ENCODE data around the gene LAGE3.

Gene LAGE3, protein sequence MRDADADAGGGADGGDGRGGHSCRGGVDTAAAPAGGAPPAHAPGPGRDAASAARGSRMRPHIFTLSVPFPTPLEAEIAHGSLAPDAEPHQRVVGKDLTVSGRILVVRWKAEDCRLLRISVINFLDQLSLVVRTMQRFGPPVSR

GRCh38 chrX:154478728-154479622 is at the start of gene LAGE3:
LAGE3 (minus strand) TSS chrX:154479281; CDS start chrX:154478915, 366 bp downstream.
- DNase-seq = peak; percentile 94 to 96

DNA sequence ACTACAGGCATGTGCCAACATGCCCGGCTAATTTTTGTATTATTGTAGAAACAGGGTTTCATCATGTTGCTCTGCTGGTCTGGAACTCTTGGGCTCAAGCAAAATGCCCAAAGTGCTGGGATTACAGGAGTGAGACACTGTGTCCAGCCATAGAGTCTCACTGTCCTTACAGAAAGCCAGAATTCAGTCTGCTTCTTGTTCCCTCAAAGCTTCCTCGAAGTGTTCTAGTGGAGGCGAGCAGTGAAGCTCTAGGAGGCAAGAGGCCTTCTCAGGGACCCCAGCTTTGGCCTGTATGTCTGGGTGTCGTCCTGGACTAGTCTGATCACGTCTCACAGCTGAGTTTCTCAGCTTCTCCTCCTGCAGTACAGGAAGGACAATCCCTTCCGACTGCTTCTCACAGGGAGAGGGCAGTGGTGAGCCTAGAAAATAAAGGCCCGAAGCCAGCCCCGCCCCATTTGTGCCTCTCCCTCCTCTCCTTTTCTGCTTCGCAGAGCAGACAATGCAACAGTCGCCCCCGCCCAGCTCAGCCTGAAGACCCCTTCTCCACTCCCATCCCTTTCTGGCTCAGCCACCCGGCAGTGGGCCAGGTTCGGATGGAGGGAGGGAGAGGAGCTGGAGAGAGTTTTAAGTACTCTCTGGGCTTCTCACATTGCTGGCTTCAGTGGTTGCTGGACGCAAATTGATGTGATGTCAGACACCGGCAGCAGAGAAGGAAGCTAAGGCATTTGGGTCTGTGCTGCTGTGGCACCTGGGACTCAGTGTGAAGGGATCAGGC is 48.0 kb upstream of the LAGE3 start:
- DNase-seq = peak; percentile 65 to 72

- no peak for DNase-seq
Measured at GRCh38 chrX:154525606-154526490, 46.8 kb upstream of the LAGE3 start.

DNA sequence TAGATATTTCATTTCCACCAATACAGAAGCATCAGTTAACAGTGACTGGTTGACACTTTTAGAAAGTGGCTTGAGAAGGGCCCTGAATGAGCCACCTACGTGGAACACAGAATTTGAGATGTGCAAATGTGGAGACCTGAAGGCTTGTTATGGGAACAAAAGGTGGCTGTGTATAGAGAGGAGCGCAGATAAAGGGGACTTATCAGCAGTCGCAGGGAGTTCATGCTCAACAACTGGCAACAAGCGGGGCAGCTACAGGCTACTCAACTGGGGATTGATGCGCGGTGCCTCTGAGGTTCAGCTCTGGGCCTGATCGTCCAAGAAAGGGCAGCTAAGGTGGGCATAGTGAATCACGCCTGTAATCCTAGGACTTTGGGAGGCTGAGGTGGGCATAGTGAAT is 40.3 kb upstream of the LAGE3 start:
- no peak for DNase-seq

GRCh38 chrX:154517101-154517781 is 38.2 kb upstream of the LAGE3 start:
- DNase-seq = no peak

DNA sequence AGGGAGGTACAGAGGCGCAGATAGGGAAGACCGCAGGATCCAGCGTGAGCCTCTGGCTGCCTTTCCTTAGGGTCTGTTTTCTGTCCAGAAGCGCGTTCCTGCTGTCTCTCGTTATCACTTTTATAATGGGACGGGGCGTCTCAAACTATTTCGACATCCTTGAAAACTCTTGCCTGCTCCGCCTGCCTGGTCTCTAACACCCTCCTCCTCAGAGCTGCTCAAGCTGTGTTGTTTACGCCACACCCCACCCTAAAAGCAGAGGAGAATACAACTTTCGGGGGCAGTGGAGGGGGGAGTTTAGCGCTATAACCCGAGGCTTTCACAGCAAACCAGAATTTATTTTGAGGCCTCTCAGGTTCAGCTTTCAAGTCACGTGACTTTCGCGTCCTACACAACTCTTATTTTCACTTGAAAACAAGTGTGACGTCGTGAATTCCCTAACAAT is 37.6 kb upstream of the LAGE3 start:
- DNase-seq = no peak

GRCh38 chrX:154515966-154516655 is 37.0 kb upstream of the LAGE3 start, which contains the start of gene FAM3A:
FAM3A (minus strand) TSS chrX:154516232; CDS start chrX:154515772, 460 bp downstream.
- DNase-seq = peak; percentile 91 to 94

- peak in 1 of 2 donors; percentile 11 for DNase-seq
Measured at GRCh38 chrX:154515090-154515965, 36.2 kb upstream of the LAGE3 start.

- no peak for DNase-seq
Measured at GRCh38 chrX:154513716-154514115, 34.6 kb upstream of the LAGE3 start.

DNA sequence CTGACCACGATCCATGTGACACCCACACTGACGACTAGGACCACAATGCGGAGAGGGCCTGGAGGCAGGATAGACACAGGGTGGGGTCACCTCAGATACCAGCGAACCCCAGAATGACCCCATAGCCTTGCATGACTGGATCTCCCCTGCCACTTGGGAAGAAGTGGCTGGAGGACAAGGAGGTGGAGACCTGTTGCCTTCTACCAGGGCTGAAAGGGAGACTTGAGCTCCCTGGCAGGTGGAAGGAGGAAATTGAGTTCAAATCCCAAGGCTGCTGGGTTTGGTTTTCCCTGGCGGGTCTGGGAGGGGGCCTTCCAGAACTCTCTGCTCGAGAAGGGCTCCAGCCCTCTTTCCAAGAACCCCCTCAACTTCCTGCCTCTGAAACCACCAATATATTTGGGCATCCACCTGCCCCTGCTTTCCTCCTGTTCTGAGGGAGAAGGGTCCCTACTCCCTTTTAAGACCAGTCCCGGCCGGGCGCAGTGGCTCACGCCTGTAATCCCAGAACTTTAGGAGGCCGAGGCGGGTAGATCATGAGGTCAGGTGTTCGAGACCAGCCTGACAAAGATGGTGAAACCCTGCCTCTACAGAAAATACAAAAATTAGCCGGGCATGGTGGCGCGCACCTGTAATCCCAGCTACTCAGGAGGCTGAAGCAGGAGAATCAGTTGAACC is 33.9 kb upstream of the LAGE3 start:
- DNase-seq = no peak

DNA sequence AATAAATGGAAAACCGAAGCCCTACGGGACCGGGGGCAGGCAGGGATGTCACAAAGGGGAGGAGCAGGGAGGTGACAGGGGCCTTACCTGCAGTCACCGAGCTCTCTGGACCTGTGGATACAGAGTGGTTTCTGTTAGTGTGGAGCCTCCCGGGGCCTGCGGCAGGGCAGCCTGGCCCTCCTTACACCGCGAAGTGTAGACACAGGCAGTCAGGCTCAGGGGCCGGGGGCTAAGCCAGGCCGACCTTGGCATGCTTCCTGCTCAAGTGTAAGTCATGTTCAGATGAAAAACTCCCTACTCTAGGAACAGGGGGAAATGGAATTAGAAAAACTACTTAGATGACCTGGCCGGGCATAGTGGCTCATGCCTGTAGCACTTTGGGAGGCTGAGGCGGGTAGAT is 32.7 kb upstream of the LAGE3 start:
- DNase-seq = no peak

- no peak for DNase-seq
Measured at GRCh38 chrX:154509455-154509854, 30.4 kb upstream of the LAGE3 start.

DNA sequence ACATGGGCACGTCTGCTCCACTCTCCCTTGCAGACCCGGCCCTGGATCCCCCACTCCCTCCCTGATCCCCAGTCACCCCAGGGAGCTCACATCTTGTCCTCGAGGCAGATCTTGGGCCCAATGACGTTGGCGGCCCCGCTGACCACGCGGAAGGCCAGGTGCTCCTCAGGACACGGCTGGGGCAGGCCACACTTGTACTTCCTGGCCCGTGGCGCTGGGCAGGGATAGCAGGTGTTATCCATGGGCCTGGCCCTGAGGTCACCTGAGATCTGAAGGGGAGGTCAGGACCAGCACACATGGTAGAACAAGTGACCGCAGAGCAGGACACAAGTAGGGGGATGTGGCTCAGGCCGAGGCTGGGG is 29.3 kb upstream of the LAGE3 start:
- no peak for DNase-seq

DNA sequence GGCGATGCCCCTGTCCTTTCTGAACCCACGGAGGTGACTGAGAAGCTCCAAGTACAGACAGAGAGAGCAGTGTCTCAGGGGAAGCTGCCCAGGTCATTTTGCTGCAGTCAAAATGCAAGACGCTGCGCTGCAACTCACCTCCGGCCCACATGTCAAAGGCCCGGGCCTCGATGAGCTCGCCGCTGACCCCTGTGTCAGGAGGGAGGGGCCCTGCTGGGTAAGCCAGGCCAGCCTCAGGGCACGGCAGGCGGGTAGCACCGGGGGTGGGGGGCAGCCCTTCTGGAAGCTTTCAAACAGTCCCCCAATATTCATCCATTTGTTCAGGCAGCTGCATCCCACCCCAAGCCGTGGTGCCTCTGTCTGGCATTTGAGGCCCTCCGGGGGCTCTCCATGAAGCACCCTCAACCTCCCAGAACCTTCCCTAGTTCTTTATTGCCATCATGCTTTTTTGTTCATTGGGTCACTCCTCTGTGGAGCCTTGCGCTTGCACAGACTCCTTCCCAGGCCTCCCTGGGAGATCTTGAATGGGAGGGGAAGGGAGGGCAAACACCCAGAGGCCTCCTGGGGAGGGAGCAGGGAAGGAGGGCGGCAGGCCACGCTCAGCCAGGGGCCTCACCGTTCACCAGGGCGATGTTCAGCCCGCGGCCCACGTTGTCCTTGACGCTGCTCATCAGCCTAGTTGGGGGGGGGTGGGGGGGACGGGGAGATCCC is 28.7 kb upstream of the LAGE3 start:
- DNase-seq = no peak

- no peak for DNase-seq
Measured at GRCh38 chrX:154506483-154507332, 27.6 kb upstream of the LAGE3 start.

- no peak for DNase-seq
Measured at GRCh38 chrX:154505734-154506133, 26.7 kb upstream of the LAGE3 start.

- no peak for DNase-seq
Measured at GRCh38 chrX:154502989-154503388, 23.9 kb upstream of the LAGE3 start.

DNA sequence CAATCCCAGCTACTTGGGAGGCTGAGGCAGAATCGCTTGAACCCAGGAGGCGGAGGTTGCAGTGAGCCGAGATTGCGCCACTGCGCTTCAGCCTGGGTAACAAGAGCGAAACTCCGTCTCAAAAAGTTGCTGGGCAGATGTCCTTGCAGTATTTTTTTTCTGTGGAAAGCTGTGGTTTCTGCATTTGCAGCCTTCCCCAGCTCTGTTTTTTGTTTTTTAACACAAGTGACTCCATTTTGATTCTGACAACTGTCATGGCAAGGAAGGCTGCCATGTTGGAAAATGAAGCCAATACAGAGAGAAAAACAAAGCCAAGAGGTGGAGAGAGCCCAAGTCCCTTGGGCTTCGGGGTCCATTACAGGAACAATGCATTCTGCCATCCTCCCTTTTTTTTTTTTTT is 23.0 kb upstream of the LAGE3 start:
- DNase-seq = no peak

Data from stimulated activated CD4-positive, alpha-beta T cell treated with anti-CD3 and anti-CD28 coated beads, Interleukin-2, amount 100 ng/mL, for 24 hours (primary cell).